SK-N-SH (cell line): Measurements from ENCODE around the gene SLC12A9. TPM values are rescaled to one million over a fixed set of nuclear protein-coding genes. Genes with fewer than 3 reads are reported as not detected.

ENCODE experiments used
- CTCF ChIA-PET: fragments of 300-600, 350-600 bp; formaldehyde crosslinking; extraction: SDS; loops from one replicate; lab custom pipeline; 2021; lab: Yijun Ruan, JAX
- POLR2A ChIA-PET: fragments of 350-600 bp; sonication (Branson Sonifier 250); formaldehyde crosslinking; extraction: SDS; loops from one replicate; lab custom pipeline; 2020; ENCODE audit warnings: antibody characterized with exemption, inconsistent platforms; lab: Yijun Ruan, JAX
- DNase-seq: peaks from one replicate; pipeline ENCODE4 v3.0.0; 2012
- H2AFZ ChIP-seq: fragments of 200-600 bp; sonication (generic); 2 replicates; pipeline ENCODE4 v1.8.1; 2016; ENCODE audit warnings: antibody characterized with exemption, mild to moderate bottlenecking, low read depth
- H3F3A ChIP-seq: fragments of 200-600 bp; sonication (generic); replicated peaks from 2 replicates; pipeline ENCODE3; 2016; ENCODE audit warnings: antibody characterized with exemption, mild to moderate bottlenecking; ENCODE audit not compliant: insufficient read depth
- H3K27ac ChIP-seq, 2 experiments: fragments of 200-500 bp in 1 of 2; fragments of 200-600 bp in 1 of 2; sonication (Bioruptor generic) in 1 of 2; sonication (generic), shearing (Covaris generic) in 1 of 2; 2 replicates each; pipeline versions ENCODE4 v1.5.1 to v1.6.1; 2014 to 2016; ENCODE audit warnings: low read depth in 2 of 2, inconsistent platforms in 1 of 2, low read length in 1 of 2, mild to moderate bottlenecking in 1 of 2, mixed read lengths in 1 of 2
- H3K27me3 ChIP-seq: fragments of 200-600 bp; sonication (generic), shearing (Covaris generic); 2 replicates; pipeline ENCODE4 v1.6.1; 2016; ENCODE audit warnings: mixed run types; ENCODE audit not compliant: insufficient read depth
- H3K36me3 ChIP-seq, 2 experiments: fragments of 200-500 bp in 1 of 2; fragments of 200-600 bp in 1 of 2; sonication (Bioruptor generic) in 1 of 2; sonication (generic) in 1 of 2; replicated peaks in 1 of 2; 2 replicates each; pipeline versions ENCODE3 to v1.5.1; 2014 to 2016; ENCODE audit warnings: low read length in 1 of 2, mild to moderate bottlenecking in 1 of 2; ENCODE audit not compliant: insufficient read depth in 2 of 2, control insufficient read depth in 1 of 2
- H3K4me1 ChIP-seq, 2 experiments: fragments of 200-500 bp in 1 of 2; fragments of 200-600 bp in 1 of 2; sonication (Bioruptor generic) in 1 of 2; sonication (generic), shearing (Covaris generic) in 1 of 2; 2 replicates each; pipeline versions ENCODE4 v1.5.1 to v1.6.1; 2014 to 2016; ENCODE audit warnings: low read depth in 1 of 2, low read length in 1 of 2, mixed run types in 1 of 2; ENCODE audit not compliant: insufficient read depth in 2 of 2, control insufficient read depth in 1 of 2
- H3K4me2 ChIP-seq: fragments of 200-600 bp; sonication (generic), shearing (Covaris generic); 2 replicates; pipeline ENCODE4 v1.6.1; 2017; ENCODE audit warnings: mixed run types
- H3K4me3 ChIP-seq, 2 experiments: fragments of 200-500 bp in 1 of 2; fragments of 200-600 bp in 1 of 2; sonication (Bioruptor generic) in 1 of 2; sonication (generic), shearing (Covaris generic) in 1 of 2; 2 replicates each; pipeline versions ENCODE4 v1.5.1 to v1.8.1; 2014 to 2016; ENCODE audit warnings: low read depth in 2 of 2, inconsistent platforms in 1 of 2, low read length in 1 of 2, mild to moderate bottlenecking in 1 of 2, mixed read lengths in 1 of 2, moderate library complexity in 1 of 2
- H3K79me2 ChIP-seq: fragments of 200-600 bp; sonication (generic); 2 replicates; pipeline ENCODE4 v1.8.1; 2017; ENCODE audit warnings: mild to moderate bottlenecking; ENCODE audit not compliant: insufficient read depth
- H3K9ac ChIP-seq: fragments of 200-600 bp; sonication (generic); 2 replicates; pipeline ENCODE4 v1.6.1; 2017; ENCODE audit warnings: mixed run types
- H3K9me2 ChIP-seq: fragments of 200-600 bp; sonication (generic); 2 replicates; pipeline ENCODE4 v1.6.1; 2017; ENCODE audit warnings: mixed run types
- H3K9me3 ChIP-seq: fragments of 200-600 bp; sonication (generic); 2 replicates; pipeline ENCODE4 v1.6.1; 2017; ENCODE audit warnings: mixed run types, mild to moderate bottlenecking, moderate library complexity
- H4K20me1 ChIP-seq: fragments of 200-600 bp; sonication (generic); 2 replicates; pipeline ENCODE4 v1.6.1; 2017; ENCODE audit warnings: mild to moderate bottlenecking, mixed run types; ENCODE audit not compliant: insufficient read depth
- ELF1 ChIP-seq: IDR thresholded peaks from 2 replicates; pipeline ENCODE4 v1.4.0; 2012
- FOXJ3 ChIP-seq: sonication (generic); formaldehyde crosslinking; IDR thresholded peaks from 2 replicates; pipeline ENCODE4 v1.5.1; 2020; ENCODE audit warnings: mild to moderate bottlenecking, missing genetic modification reagents
- GABPA ChIP-seq: IDR thresholded peaks from 2 replicates; pipeline ENCODE4 v1.4.0; 2012; ENCODE audit warnings: low read depth, mild to moderate bottlenecking
- PBX3 ChIP-seq: IDR thresholded peaks from 2 replicates; pipeline ENCODE4; 2012
- RCOR1 ChIP-seq: fragments of 150-350 bp; IDR thresholded peaks from 2 replicates; pipeline ENCODE4 v1.6.1; 2017; ENCODE audit warnings: antibody characterized with exemption, low read length
- REST ChIP-seq: IDR thresholded peaks from 2 replicates; pipeline ENCODE4 v1.6.1; 2012; ENCODE audit warnings: mild to moderate bottlenecking, low read depth, low read length, moderate library complexity
- RXRA ChIP-seq: IDR thresholded peaks from 2 replicates; pipeline ENCODE4 v1.4.0; 2012; ENCODE audit warnings: low read depth, mild to moderate bottlenecking, borderline replicate concordance
- TEAD4 ChIP-seq: IDR thresholded peaks from 2 replicates; pipeline ENCODE4 v1.4.0; 2012; ENCODE audit warnings: mild to moderate bottlenecking, borderline replicate concordance; ENCODE audit not compliant: insufficient read depth
- YY1 ChIP-seq: IDR thresholded peaks from 2 replicates; pipeline ENCODE4 v1.4.0; 2012; ENCODE audit warnings: low read depth, mild to moderate bottlenecking
- ZBTB33 ChIP-seq: IDR thresholded peaks from 2 replicates; pipeline ENCODE4 v1.4.0; 2012; ENCODE audit warnings: low read depth, borderline replicate concordance
- WGBS: methylation state at CpG from one replicate; pipeline ENCODE4 v1.1.6; 2017; ENCODE audit warnings: low lambda C conversion rate; 5-methylcytosine and 5-hydroxymethylcytosine counted together
- polyA plus RNA-seq, 3 experiments: library from polyadenylated mRNA; depleted of rRNA; stranded (reverse); fragments of >200 nt; gene quantifications; 2 replicates each; pipeline ENCODE4 v1.2.3, GENCODE V29; 2012

Gene SLC12A9
- polyA plus RNA-seq, 1 of the 3 experiments (the other 2 are of a cell fraction), result 29.7 TPM

DNA sequence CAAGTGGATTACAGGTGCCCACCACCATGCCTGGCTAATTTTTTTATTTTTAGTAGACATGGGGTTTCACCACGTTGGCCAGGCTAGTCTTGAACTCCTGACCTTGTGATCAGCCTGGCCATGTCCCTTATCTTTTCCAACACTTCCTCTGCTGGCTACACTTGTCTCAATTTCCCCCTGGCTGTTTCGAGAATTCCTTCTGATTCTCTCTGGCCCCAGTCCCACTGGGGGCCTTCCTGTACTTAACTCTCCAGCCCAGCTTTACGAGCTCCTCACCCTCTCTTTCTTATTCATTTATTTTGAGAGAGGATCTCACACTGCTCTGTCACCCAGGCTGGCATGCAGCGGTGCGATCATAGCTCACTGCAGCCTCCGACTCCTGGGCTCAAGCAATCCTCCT, 33.7 kb upstream of the SLC12A9 start:
- Histone ChIP-seq H3K4me1 (no peaks in the 10 kb centered on the region), H3K4me3 (no peak overlapping the region), H3F3A (no peaks in the 10 kb centered on the region), H2AFZ (no peak overlapping the region), H4K20me1 (no peaks in the 10 kb centered on the region), H3K9me3 (no peaks in the 10 kb centered on the region), H3K4me2 (no peak overlapping the region), H3K79me2 (no peaks in the 10 kb centered on the region), H3K27ac (no peak overlapping the region), H3K9ac (no peak overlapping the region), H3K9me2 (no peaks in the 10 kb centered on the region), H3K27me3 (no peaks in the 10 kb centered on the region), H3K36me3 (peaks cover 20 to 58% of the 10 kb centered on the region in 2 experiments)
- ChIA-PET POLR2A (no interaction called here), CTCF (interaction anchor here (0.9 to 11.8 kb wide), 5 partner anchors 9 to 113 kb away, joined by 3 to 84 read pairs (median 6); partner anchors contain the start of genes EPHB4, POP7 and SLC12A9)
- 90% methylated on average over 6 of the region's 6 CpGs for WGBS
- no peak for DNase-seq
- no peak for TF ChIP-seq GABPA
- TF ChIP-seq RCOR1, result no peak
- no peak for TF ChIP-seq ELF1
- TF ChIP-seq ZBTB33, result no peak
- TF ChIP-seq TEAD4, result no peak
- TF ChIP-seq YY1, result no peak
- no peak for TF ChIP-seq RXRA

DNA sequence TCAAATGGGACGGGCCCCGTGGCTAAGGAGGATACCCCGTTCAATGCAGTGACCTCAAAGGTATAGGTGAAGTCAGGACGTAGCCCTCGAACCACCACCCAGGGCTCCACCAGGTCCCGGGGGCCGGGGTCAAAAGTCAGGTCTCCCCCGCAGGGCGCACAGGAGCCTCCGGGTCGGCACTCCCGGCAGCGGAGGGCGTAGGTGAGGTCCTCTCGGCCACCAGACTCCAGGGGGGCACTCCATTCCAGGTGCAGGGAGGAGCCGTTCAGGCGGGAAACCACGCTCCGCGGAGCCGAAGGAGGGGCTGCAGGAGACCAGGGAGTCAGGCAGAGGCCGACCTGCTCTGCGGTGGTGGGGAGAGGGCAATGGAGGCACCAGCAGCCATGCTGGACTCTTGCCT, 32.9 kb upstream of the SLC12A9 start:
- Histone ChIP-seq H3K9me2 (no peaks in the 10 kb centered on the region), H3F3A (no peaks in the 10 kb centered on the region), H3K27ac (no peak overlapping the region), H3K9ac (no peak overlapping the region), H3K4me1 (peaks cover 0 to 1% of the 10 kb centered on the region in 2 experiments; a peak in 1 of 4 replicates)
- CTCF ChIA-PET, result interaction anchor here (1.4 to 11.8 kb wide), 2 partner anchors 18 to 114 kb away, joined by 4 to 84 read pairs; partner anchors contain the start of gene POP7
- DNase-seq, result peak; percentile 42
- TF ChIP-seq FOXJ3 (CRISPR knock-in tag) (no peak), PBX3 (no peak), REST (no peak)
- TF ChIP-seq, all 33 proteins: peak for 0
- WGBS, result 98% methylated on average over 21 of the region's 23 CpGs
- H3K4me2 ChIP-seq, result no peak overlapping the region
- POLR2A ChIA-PET, result no interaction called here
- peaks cover 7% of the 10 kb centered on the region for H4K20me1 ChIP-seq
- H3K36me3 ChIP-seq, result peaks cover 23 to 54% of the 10 kb centered on the region in 2 experiments
- no peak overlapping the region for H2AFZ ChIP-seq
- H3K27me3 ChIP-seq, result no peaks in the 10 kb centered on the region
- peaks cover 6% of the 10 kb centered on the region for H3K79me2 ChIP-seq
- no peaks in the 10 kb centered on the region for H3K9me3 ChIP-seq
- no peak overlapping the region for H3K4me3 ChIP-seq
